PC-9 (cell line): ENCODE measurements around the gene JMJD8.

Source experiments
- CTCF ChIP-seq: fragments of 200-600 bp; sonication (generic); conservative IDR thresholded peaks from 2 replicates; pipeline ENCODE4 v1.6.1; 2017; ENCODE audit warnings: mixed run types, antibody characterized with exemption, mild to moderate bottlenecking, moderate library complexity
- EZH2 ChIP-seq: fragments of 200-600 bp; sonication (generic); IDR thresholded peaks from 2 replicates; pipeline ENCODE4 v1.8.0; 2017; ENCODE audit warnings: antibody characterized with exemption, low read depth

GRCh38 chr16:707062-707538 is 23.0 kb upstream of the JMJD8 start:
- no peak for TF ChIP-seq CTCF
- no peak for TF ChIP-seq EZH2
